ENCODE measurements around the gene DCP1B.

GRCh38 chr12:1992732-1993131 lies 11.5 kb downstream of the DCP1B start:
- TF ChIP-seq CTCF (IDR thresholded peaks at IDR 0.05; ENCODE audit: insufficient read depth, low read length, poor library complexity, severe bottlenecking), result no peak
- no peak for TF ChIP-seq EZH2phosphoT487 (conservative IDR thresholded peaks at IDR 0.05; ENCODE audit: low read length)

Measured in SU-DHL-6 (cell line).